NCI-H510A treated with DMSO at 0.1 percent for 48 hours (cell line): ENCODE measurements around the gene ULBP3.
"Not testable (repeated sequence)": the region's sequence is repeated elsewhere in the genome, so short reads cannot be mapped to it uniquely, and the experiment has no call there.

Experiments used
- DNase-seq: peaks from one replicate; lab custom pipeline; 2025; lab: John Stamatoyannopoulos, UW

The ULBP3 gene

DNA sequence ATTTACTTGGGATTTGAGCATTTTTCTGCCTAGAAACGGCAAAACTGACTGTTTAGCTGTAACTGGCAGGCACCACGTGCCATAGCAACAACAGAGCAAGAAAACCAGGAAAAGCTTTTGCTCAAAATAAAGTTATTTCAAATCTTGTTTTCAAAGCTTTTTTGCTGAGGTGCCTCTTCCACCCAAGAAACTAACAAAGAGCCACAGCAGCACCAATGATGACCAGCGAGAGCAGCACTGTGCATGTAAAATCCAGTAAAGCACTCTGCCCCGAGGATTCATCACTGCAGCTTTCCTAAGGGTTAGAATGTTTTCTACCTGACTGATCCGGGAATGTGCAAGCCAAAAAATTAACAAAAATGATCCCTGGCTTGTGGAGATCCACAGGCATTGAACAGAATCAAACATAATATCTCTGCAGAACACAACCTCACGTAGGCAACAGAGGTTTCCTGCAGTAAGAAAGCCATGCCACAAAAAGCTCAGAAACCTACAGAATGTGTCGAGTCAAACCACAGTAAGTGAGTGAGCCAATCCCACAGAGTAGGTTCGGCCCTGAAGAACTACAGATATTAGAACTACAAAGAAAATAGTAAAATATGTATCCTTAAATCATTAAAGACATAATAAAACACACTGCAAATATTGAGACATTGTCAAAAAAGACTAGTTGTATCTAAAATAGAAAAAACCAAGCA lies 7.4 kb upstream of the ULBP3 start:
- no peak for DNase-seq

- no peak for DNase-seq
Measured at GRCh38 chr6:150075034-150075421, 6.1 kb upstream of the ULBP3 start.

GRCh38 chr6:150074396-150075033 lies 5.6 kb upstream of the ULBP3 start:
- DNase-seq, result not testable (repeated sequence)

DNA sequence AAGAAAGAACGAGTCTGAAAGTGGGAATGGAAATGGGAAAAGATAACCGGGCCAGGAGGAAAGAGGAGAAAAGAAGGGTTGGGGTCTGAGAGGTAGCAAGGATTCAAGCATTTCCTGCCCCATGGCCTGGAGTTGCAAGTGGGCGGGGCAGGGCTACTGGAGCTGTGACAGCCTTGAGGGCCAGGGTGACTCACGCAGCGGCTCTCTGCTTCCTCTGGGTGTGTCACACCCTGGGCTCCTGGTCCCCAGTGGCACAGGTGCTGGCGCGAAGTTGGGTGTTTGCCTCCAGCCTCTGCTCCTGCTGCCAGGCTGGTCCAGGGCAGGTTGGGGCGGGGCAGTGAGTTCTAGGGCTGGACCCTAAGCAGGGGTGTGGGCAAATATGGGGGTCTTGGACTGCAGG lies 3.3 kb upstream of the ULBP3 start:
- DNase-seq, result peak; percentile 20

GRCh38 chr6:150070236-150070818 lies 1.4 kb upstream of the ULBP3 start:
- DNase-seq, result no peak

DNA sequence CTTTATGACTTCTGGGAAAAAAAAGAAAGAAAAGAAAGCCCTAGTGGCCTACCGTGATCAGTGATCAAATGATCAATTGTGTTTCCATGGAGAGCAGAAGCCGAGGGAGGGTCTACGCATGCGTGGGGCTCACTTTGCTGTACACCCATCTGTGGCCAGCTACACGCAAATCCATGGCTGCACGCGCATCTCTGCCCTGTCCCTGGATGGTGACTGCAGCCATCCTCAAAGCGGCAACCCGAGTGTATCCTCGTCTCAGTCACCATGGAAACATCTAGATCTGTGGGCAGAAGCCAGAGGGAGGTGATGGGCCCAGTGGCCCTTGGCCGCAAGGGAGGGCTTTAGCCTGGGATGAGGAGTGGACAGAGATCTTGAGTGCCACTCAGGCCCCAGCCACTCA lies 785 bp upstream of the ULBP3 start:
- no peak for DNase-seq

GRCh38 chr6:150068151-150068550 lies 770 bp downstream of the ULBP3 start:
- no peak for DNase-seq

GRCh38 chr6:150065083-150065482 lies 3.8 kb downstream of the ULBP3 start:
- no peak for DNase-seq

GRCh38 chr6:150063640-150064039 lies 5.3 kb downstream of the ULBP3 start:
- DNase-seq, result no peak

GRCh38 chr6:150059973-150060372 lies 8.9 kb downstream of the ULBP3 start:
- DNase-seq, result not testable (repeated sequence)

DNA sequence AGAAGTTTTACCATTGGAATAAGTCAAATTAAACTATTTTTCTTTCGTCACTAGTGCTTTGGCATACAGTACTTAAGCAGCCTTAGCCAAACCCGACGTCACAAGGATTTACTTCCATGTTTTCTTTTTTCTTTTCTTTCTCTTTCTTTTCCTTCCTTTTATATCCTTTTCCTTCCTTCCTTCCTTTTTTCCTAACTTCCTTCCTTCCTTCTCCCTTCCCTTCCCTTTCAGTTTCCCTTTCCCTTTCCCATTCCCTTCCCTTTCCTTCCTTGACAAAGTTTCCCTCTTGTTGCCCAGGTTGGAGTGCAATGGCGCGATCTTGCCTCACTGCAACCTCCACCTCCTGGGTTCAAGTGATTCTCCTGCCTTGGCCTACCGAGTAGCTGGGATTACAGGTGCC lies 9.9 kb downstream of the ULBP3 start:
- no peak for DNase-seq

- no peak for DNase-seq
Measured at GRCh38 chr6:150058231-150058792, 10.6 kb downstream of the ULBP3 start.

- DNase-seq, result no peak
Measured at GRCh38 chr6:150057501-150057951, 11.4 kb downstream of the ULBP3 start.

DNA sequence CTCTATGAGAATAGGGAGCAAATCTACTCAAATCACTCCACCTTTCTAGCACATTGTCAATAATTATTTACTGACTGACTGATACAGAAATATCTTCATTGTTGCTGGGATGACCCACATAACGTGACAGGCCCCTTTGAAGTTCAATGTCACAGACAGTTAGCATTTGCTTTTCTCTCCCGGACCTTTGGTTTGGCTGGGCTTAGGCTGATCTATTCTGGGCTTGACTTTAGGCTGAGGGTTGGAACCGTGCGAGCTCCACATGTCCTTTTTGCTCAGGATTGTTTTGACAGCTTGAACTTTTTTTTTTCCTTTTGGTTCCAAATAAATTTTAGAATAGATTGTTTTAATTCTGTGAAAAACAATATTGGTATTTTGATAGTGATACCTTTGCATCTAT lies 12.0 kb downstream of the ULBP3 start:
- no peak for DNase-seq

GRCh38 chr6:150056156-150056555 lies 12.8 kb downstream of the ULBP3 start:
- no peak for DNase-seq

DNA sequence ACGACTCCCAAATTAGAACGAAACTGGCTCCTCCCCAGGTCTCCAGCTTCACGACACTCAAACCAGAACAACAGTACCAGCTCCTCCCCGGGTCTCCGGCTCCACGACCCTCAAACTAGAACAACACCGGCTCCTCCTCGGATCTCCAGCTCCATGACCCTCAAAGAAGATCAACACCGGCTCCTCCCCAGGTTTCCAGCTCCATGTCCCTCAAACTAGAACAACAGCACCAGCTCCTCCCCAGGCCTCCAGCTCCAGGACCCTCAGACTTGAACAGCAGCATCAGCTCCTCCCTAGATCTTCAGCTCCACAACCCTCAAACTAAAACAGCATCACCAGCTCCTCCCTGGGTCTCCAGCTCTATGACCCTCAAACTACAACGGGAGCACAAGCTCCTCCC lies 13.8 kb downstream of the ULBP3 start:
- DNase-seq, result no peak

DNA sequence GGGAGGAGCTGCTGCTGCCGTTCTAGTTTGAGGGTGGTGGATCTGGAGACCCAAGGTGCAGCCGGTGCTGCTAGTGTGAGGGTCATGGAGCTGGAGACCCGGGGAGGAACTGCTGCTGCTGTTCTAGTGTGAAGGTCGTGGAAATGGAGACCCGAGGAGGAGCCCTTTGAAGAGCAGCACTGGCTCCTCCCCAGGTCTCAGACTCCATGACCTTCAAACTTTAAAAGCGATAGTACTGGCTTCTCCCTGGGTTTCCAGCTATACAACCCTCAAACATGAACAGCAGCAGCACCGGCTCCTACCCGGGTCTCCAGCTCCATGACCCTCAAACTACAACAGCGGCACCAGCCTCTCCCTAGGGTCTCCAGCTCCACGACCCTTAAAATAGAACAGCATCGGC lies 15.5 kb downstream of the ULBP3 start:
- no peak for DNase-seq

DNA sequence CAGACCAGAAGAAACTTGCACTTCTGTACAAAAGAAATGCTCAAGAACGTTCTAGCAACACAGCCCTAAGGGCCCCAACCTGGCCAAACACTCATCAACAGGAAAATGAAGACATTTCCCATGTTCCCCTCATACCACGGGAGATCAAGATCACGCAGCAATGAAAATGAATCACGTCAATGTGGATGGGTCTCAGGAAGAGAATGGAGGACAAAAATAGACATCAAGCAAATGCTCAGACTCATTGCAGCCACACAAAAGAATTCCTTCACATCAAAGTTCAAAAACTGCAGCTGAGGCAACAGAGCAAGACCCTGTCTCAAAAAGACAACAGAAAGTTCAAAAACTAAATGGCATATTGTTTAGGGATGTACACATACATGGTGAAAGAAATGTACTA lies 18.1 kb downstream of the ULBP3 start:
- no peak for DNase-seq

- DNase-seq, result no peak
Measured at GRCh38 chr6:150048099-150048498, 20.8 kb downstream of the ULBP3 start.

GRCh38 chr6:150046943-150047342 lies 22.0 kb downstream of the ULBP3 start:
- DNase-seq, result no peak

- no peak for DNase-seq
Measured at GRCh38 chr6:150044621-150045145, 24.2 kb downstream of the ULBP3 start.

DNA sequence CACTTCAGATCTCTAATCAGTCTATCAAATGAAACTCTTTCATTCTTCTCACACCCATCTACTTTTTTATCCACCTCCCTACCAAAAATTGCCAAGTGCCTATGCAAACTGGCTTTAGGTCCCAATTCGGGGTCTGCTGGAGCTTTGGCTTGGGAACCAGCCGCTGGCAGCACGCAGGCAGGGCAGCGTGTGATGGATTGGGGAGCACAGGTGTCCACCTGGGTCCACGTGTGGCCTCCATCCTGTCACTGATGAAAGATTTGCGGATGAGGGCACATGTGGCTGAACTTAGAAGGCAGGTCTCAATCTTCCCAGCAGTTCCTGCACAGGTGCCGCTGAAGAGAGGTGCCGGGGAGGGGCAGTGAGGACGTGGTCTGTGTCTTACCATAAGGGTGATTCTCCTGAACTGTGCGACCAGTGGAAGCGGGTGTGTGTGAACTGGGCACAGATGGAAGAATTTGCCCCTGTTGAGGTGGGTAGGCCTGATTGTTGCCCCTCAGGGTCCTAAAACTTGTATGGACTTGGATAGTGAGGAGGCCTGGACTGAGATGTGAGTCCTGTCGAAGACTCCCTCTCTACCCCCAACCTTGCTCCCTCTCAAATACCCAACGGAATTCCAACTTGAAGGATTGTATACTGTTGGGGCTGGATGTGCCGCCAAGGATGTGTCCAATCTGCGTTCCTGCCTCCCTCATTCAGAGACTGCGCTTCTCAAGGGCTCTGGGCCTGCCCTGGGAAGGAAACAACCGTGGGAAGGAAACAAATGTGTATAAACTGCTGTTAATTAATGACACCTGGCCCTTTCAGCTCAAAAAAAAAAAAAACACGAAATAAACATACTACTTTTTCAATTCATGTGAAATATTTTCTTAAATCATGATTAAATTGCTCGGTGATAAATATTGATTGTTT lies 25.2 kb downstream of the ULBP3 start:
- no peak for DNase-seq
